Thyroid gland (tissue), 4 donors: ENCODE data around the gene PADI1.

Source experiments
- CTCF ChIP-seq, 6 experiments: fragments of 200-600 bp in 3 of 6; fragments of 450-650 bp in 3 of 6; sonication (generic) in 3 of 6; IDR thresholded peaks; one replicate each; pipeline ENCODE4 v1.5.1; 2016 to 2019; ENCODE audit warnings: antibody characterized with exemption in 6 of 6, mild to moderate bottlenecking in 2 of 6, inconsistent platforms in 1 of 6, moderate library complexity in 1 of 6
- POLR2A ChIP-seq, 2 donors: fragments of 450-650 bp; IDR thresholded peaks; one replicate each; pipeline ENCODE4 v1.6.1; 2017; ENCODE audit warnings: antibody characterized with exemption in 2 of 2, mild to moderate bottlenecking in 2 of 2, moderate library complexity in 1 of 2

GRCh38 chr1:17232759-17233661 is 28.1 kb downstream of the PADI1 start:
- TF ChIP-seq CTCF (IDR thresholded peaks at IDR 0.05): no peak
- no peak for TF ChIP-seq POLR2A (IDR thresholded peaks at IDR 0.05)
